ENCODE data around the gene AP3S2. TPM values are rescaled to one million over a fixed set of nuclear protein-coding genes. Genes with fewer than 3 reads are reported as not detected.

AP3S2 gene
- total and polyA plus RNA-seq, 2 donors (not counting 1 experiment from before 2014, with no cell fraction given), result 11.3 to 32.3 TPM

DNA sequence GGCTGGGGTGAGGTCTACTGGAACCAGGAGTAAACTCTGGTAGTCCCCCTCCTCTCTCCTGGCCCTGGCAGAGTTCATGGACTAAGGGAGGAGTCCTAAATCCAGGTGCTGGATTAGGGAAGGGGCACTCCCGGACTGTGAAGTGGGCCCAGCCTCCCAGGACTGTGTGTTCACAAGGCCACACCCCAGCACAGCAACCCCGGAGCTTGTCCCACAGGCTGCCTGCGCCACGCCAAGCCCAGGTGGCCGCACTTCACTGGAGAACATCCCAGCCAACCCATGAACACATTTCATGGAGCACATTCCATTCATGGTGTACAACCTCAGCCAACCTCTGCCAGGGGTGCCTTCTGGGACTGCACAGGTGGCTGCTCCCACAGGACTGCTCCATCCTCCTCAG is 10.7 kb upstream of the AP3S2 start:
- Histone ChIP-seq H3K4me2 (replicated peaks; ENCODE audit: low read depth, low read length, poor library complexity, severe bottlenecking) (no peak overlapping the region), H4K20me1 (ENCODE audit: control insufficient read depth, insufficient read depth, low read length, poor library complexity, severe bottlenecking) (no peaks in the 10 kb centered on the region), H3K9ac (ENCODE audit: low read length) (no peak overlapping the region), H3K36me3 (replicated peaks in 1 of 2; ENCODE audit: control extremely low read depth in 1 of 2, control insufficient read depth in 1 of 2, extremely low read depth in 1 of 2, insufficient read depth in 2 of 2, low read length in 1 of 2) (no peaks in the 10 kb centered on the region), H3K27me3 (replicated peaks in 1 of 4; ENCODE audit: control extremely low read depth in 1 of 4, control insufficient read depth in 3 of 4, insufficient read depth in 4 of 4, low read length in 3 of 4) (no peaks in the 10 kb centered on the region), H3K79me2 (ENCODE audit: control insufficient read depth, insufficient read depth, low read length) (no peaks in the 10 kb centered on the region), H3K4me1 (ENCODE audit: control insufficient read depth in 2 of 2, insufficient read depth in 2 of 2, low read length in 2 of 2) (no peaks in the 10 kb centered on the region), H3K27ac (ENCODE audit: low read length in 2 of 2) (no peak overlapping the region), H3K9me3 (ENCODE audit: control extremely low read depth in 1 of 3, control insufficient read depth in 2 of 3, insufficient read depth in 1 of 3, low read length in 2 of 3) (no peaks in the 10 kb centered on the region), H3K4me3 (ENCODE audit: control extremely low read depth in 1 of 5, extremely low read depth in 1 of 5, insufficient read depth in 1 of 5, low read depth in 2 of 5, low read length in 4 of 5) (no peak overlapping the region), H2AFZ (ENCODE audit: insufficient read depth, low read depth, low read length, poor library complexity, severe bottlenecking) (no peak overlapping the region)
- Mint-ChIP-seq H3K27me3 (peaks cover 15% of the 10 kb centered on the region), H3K27ac (no peak overlapping the region), H3K4me1 (peaks cover 2% of the 10 kb centered on the region), H3K9me3 (ENCODE audit: insufficient read depth) (no peaks in the 10 kb centered on the region), H3K4me3 (no peak overlapping the region)
- TF ChIP-seq, protein P1, sequence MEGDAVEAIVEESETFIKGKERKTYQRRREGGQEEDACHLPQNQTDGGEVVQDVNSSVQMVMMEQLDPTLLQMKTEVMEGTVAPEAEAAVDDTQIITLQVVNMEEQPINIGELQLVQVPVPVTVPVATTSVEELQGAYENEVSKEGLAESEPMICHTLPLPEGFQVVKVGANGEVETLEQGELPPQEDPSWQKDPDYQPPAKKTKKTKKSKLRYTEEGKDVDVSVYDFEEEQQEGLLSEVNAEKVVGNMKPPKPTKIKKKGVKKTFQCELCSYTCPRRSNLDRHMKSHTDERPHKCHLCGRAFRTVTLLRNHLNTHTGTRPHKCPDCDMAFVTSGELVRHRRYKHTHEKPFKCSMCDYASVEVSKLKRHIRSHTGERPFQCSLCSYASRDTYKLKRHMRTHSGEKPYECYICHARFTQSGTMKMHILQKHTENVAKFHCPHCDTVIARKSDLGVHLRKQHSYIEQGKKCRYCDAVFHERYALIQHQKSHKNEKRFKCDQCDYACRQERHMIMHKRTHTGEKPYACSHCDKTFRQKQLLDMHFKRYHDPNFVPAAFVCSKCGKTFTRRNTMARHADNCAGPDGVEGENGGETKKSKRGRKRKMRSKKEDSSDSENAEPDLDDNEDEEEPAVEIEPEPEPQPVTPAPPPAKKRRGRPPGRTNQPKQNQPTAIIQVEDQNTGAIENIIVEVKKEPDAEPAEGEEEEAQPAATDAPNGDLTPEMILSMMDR (IDR thresholded peaks at IDR 0.05), result no peak
- no peak for TF ChIP-seq EZH2 (IDR thresholded peaks at IDR 0.05; ENCODE audit: borderline replicate concordance, insufficient read depth, low read depth, low read length, poor library complexity, severe bottlenecking)
- intact Hi-C loops (cut with micrococcal nuclease), result no loop called here
- WGBS (ENCODE audit: insufficient coverage), result 90% methylated on average over 5 of the region's 5 CpGs
- no peak for DNase-seq
- CTCF ChIA-PET, result no interaction called here
- POLR2A ChIA-PET, result no interaction called here
- no peak for ATAC-seq (ENCODE audit: low read depth)

DNA sequence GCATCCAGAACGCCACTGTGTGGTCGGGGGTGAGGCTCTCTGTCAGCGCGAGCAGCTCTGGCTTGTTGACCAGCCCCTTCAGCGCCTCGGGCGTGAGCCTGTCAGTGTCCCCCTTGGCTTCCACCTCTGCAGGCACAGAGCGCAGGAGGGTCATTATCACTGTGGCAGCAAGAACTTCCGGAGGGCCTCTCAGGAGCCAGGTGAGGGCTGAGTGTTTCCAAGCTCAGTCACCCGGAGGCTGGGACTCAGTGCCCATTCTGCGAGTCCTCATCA is 10.0 kb upstream of the AP3S2 start:
- H3K9ac ChIP-seq (ENCODE audit: low read length), result no peak overlapping the region
- H3K36me3 ChIP-seq (replicated peaks in 1 of 2; ENCODE audit: control extremely low read depth in 1 of 2, control insufficient read depth in 1 of 2, extremely low read depth in 1 of 2, insufficient read depth in 2 of 2, low read length in 1 of 2), result no peaks in the 10 kb centered on the region
- H4K20me1 ChIP-seq (ENCODE audit: control insufficient read depth, insufficient read depth, low read length, poor library complexity, severe bottlenecking), result no peaks in the 10 kb centered on the region
- Mint-ChIP-seq H3K4me3 (no peak overlapping the region), H3K27ac (no peak overlapping the region), H3K9me3 (ENCODE audit: insufficient read depth) (no peaks in the 10 kb centered on the region), H3K4me1 (peaks cover 5% of the 10 kb centered on the region), H3K27me3 (peaks cover 8% of the 10 kb centered on the region)
- no peak overlapping the region for H3K4me2 ChIP-seq (replicated peaks; ENCODE audit: low read depth, low read length, poor library complexity, severe bottlenecking)
- no peak overlapping the region for H2AFZ ChIP-seq (ENCODE audit: insufficient read depth, low read depth, low read length, poor library complexity, severe bottlenecking)
- POLR2A ChIA-PET, result no interaction called here
- DNase-seq, result no peak
- ATAC-seq (ENCODE audit: low read depth), result no peak
- TF ChIP-seq, protein P1 (IDR thresholded peaks at IDR 0.05), result no peak
- no peak for TF ChIP-seq EZH2 (IDR thresholded peaks at IDR 0.05; ENCODE audit: borderline replicate concordance, insufficient read depth, low read depth, low read length, poor library complexity, severe bottlenecking)
- no peaks in the 10 kb centered on the region for H3K27me3 ChIP-seq (replicated peaks in 1 of 4; ENCODE audit: control extremely low read depth in 1 of 4, control insufficient read depth in 3 of 4, insufficient read depth in 4 of 4, low read length in 3 of 4)
- H3K27ac ChIP-seq (ENCODE audit: low read length in 2 of 2), result no peak overlapping the region
- no peak overlapping the region for H3K4me3 ChIP-seq (ENCODE audit: control extremely low read depth in 1 of 5, extremely low read depth in 1 of 5, insufficient read depth in 1 of 5, low read depth in 2 of 5, low read length in 4 of 5)
- H3K9me3 ChIP-seq (ENCODE audit: control extremely low read depth in 1 of 3, control insufficient read depth in 2 of 3, insufficient read depth in 1 of 3, low read length in 2 of 3), result no peaks in the 10 kb centered on the region
- intact Hi-C loops (cut with micrococcal nuclease), result no loop called here
- CTCF ChIA-PET, result interaction anchor here (0.6 to 1.2 kb wide), 3 partner anchors 29 to 548 kb away, joined by 3 to 4 read pairs (median 3); no protein-coding TSS in a partner anchor
- WGBS (ENCODE audit: insufficient coverage), result 98% methylated on average over 11 of the region's 11 CpGs
- no peaks in the 10 kb centered on the region for H3K79me2 ChIP-seq (ENCODE audit: control insufficient read depth, insufficient read depth, low read length)
- H3K4me1 ChIP-seq (ENCODE audit: control insufficient read depth in 2 of 2, insufficient read depth in 2 of 2, low read length in 2 of 2), result no peaks in the 10 kb centered on the region

Data from B cell (primary cell).